Endometrial microvascular endothelial cells (primary cell): Measurements from ENCODE around the gene GALR1. TPM values are rescaled to one million over a fixed set of nuclear protein-coding genes. Genes with fewer than 3 reads are reported as not detected.
"Not testable (repeated sequence)": the region's sequence is repeated elsewhere in the genome, so short reads cannot be mapped to it uniquely, and the experiment has no call there.

Source experiments
- in situ Hi-C: cut with HindIII; loops from 2 replicates; pipeline ENCODE4 v1.10.0; 2017; ENCODE audit warnings: low sequenced_read_pairs, low pct_unique_long_range_greater_than_20kb; ENCODE audit errors: inconsistent ontology term
- total RNA-seq: library from RNA; depleted of rRNA; stranded (reverse); fragments of >200 nt; gene quantifications from one replicate; pipeline ENCODE4 v1.2.3, GENCODE V29; 2015; ENCODE audit errors: inconsistent ontology term

GALR1 gene
- total RNA-seq, 1 donor from 2014 or later = not detected

DNA sequence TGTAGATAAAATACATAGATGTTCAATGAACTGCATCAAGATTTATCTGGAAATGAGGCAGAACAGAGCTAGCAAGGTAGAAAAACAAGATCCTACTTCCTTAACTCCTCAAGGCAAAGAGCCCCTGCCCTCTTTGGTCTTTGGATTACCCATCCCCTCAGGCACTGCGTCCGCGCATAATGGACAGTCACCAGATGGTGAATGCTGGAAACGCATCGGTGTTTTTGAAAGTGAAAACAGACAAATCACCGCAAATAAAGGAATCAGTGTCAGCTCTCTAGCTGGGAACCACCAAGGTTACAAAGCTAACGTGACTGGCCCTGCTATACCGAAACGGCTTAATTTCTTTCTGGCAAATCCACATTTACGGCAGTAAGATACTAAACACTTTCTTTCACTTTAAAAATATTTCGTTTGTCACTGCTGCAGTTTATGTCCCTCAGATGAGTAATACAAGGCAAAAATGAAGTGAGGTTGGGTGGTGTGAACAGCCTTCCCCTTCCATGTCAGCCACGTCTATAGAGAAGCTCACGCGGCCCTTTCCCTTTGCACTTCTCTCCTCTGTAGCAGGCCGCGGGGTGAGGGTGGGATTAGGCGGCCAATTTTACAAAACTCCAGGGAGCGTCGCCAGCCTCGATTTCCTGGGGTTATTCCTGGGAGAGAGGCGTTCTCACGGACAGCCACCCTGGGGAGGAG is 627 bp upstream of the GALR1 start:
- in situ Hi-C loops = no loop called here

DNA sequence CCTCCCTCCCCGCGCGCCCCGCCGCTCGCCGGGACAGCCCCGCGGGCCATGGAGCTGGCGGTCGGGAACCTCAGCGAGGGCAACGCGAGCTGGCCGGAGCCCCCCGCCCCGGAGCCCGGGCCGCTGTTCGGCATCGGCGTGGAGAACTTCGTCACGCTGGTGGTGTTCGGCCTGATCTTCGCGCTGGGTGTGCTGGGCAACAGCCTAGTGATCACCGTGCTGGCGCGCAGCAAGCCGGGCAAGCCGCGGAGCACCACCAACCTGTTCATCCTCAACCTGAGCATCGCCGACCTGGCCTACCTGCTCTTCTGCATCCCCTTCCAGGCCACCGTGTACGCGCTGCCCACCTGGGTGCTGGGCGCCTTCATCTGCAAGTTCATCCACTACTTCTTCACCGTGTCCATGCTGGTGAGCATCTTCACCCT is 865 bp downstream of the GALR1 start:
- in situ Hi-C loops = no loop called here

DNA sequence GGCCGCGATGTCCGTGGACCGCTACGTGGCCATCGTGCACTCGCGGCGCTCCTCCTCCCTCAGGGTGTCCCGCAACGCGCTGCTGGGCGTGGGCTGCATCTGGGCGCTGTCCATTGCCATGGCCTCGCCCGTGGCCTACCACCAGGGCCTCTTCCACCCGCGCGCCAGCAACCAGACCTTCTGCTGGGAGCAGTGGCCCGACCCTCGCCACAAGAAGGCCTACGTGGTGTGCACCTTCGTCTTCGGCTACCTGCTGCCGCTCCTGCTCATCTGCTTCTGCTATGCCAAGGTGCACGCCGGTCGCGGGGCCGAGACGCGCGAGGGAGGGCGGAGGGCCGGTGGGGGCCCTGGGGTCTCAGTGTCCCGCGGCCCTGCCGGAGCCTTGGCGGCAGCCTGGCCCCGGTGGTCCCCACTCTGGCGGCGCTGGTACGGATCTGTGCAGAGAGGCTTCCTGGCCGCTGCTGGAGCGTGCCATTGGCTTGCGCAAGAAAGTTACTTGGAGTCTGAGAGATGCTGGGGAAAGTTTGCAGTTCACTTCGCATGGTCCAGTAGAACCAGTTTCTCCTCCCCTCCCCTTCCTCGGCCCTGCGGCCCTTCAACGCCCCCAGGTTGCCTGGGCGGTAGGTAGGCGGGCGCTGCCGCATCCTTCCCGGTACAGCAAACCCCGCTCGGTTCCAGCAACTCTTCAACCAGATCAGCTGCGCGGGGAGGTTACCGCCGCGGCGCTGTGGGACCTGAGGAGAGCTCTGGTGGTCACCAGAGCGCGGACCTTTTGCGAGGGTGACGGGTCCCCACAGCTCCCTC is 1.5 kb downstream of the GALR1 start:
- in situ Hi-C loops = no loop called here

DNA sequence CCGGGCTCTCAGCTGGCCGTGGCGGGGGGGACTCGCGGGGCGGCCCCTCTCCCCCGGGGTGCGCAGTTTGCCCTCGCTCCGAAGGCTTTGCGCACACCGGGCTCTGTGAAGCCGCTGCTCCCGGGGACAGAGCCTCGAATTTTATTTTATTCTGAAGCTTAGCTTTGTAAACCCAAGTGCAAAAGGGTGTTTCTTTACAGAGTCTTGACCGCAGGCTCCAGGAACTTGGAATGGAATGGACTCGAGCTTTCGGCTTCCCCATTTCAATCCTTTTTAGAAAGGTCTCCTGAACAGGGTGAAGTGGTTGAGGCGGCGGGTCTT is 2.0 kb downstream of the GALR1 start:
- in situ Hi-C loops = no loop called here

DNA sequence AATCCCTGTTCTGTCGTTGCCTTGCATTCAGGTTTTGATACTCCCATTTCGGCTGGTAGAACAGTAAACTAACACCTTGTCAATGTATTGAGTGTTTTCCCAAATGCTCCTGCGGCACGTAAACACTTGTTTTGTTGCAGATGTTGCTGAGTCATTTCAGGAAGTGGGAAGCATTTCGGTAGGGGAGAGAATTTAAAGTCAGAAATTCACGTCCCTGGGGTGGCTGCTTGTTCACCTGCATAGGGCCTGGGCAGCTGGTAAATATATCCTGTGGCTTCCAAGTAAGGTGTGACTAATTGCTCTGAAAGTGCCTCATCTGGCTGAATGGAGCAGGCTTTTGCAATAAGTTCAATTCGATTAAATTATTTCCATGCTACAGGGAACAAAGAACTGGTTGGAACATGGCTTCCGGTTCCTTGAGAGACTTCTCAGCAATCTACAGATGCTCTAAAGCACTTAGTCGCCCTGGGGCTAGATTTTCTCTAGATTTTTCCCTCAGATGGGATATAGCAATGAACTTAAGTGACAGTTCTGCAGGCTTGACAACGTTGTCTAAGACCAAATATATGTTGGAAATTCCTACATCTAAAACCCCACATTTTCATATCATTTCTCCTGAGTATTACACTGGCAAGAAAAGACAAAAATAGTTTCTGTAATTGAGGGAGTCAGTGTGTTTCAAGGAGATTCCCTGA is 5.2 kb downstream of the GALR1 start:
- in situ Hi-C loops = no loop called here

DNA sequence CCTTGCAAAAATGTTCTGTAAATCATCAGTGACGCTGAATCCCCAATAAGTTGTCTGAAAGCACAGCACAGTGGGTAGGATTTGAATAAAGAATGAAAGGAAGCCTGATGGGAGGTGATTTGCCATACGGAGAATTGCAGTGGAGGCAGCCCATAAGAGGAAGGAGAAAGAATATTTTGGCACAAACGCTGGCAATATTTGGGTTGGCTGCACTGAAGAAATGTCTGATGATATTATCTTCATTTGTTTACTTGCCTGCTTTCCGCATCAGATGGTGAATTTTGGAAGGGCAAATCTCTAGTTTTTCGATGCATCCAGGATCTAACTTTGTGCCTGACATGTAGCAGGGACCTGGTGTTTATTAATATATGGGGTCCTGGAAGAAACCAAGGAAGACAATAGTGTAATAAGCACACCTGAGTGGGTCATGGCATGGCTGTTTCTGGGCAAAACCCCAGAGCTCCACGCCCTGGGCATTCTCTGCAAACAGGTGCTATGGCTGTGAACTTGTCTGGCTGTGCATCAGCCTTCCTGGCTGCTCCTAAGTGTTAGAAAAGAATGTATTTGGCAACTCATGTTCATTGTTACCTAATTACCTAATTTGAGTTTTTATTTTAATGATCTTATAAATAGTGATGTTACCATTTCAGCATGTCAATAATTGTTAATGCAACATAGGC is 5.9 kb downstream of the GALR1 start:
- in situ Hi-C loops = no loop called here

DNA sequence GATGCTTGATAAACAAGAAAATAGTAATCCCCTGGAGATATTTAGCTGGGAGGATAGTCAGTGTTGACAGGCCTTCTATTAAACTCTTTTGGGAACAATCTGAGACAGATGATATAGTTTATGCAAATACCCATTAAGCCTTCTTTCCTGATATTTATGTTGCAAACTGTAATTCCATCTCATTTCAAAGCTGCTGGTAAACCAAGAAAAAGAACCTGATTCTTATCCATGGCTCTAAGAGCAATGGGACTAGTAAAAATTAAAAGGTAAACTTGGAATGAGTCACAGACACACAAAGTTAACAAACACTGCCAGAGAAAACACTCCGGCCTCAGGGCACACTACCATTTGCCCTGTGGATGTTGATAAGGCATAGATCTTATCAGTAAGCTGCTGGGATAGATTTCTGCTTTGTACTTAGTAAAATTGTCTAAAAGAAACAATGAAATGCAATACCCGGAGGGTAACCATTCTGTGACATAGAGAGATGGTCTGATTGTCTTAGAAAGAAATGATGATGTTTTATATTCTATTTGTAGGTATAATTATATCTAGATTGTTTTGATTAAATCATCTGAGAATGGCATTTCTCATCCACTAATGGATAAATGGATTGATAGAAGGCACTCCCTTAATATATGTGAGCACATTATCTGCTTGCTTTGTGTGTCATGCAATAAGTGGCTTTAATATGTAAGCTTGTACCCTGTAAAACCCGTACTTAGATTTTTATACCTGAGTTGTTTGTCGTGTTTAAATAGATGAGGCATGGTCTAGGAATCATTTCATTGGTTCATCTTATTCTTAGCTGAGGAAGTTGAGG is 13.2 kb downstream of the GALR1 start:
- in situ Hi-C loops = no loop called here

DNA sequence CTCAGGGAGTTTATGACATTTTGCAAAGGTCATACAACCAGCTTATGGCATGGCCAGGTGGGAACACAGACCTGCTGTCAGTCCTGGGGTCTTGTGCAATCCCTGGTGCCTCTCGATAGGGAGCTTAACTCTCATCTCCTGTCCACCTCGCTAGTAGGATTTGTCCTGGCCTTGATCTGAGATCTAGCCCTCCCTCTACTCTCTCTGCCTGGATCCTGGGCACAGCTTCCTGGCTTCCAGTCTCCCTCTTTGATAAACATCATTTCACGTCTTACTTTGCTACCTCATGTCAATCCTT is 13.8 kb downstream of the GALR1 start:
- in situ Hi-C loops = no loop called here

DNA sequence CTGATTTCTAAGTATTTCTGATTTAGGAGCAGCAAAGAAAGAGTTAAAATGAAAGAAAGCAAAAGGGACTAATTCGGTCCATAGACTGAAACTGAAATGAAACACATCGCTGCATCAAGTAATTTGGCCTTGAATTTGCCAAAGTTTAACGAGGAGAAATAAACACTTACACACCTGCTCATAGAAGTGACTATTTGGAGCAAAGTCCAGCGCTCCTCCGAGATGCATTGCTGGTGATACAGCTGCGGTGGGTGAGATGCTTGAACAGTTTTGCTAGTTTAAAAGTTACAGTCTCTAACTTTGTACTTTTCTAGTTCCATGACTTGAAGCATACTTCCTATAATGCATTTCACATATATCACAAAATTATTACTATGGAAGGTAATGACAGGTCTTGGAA is 18.3 kb downstream of the GALR1 start:
- in situ Hi-C loops = no loop called here

DNA sequence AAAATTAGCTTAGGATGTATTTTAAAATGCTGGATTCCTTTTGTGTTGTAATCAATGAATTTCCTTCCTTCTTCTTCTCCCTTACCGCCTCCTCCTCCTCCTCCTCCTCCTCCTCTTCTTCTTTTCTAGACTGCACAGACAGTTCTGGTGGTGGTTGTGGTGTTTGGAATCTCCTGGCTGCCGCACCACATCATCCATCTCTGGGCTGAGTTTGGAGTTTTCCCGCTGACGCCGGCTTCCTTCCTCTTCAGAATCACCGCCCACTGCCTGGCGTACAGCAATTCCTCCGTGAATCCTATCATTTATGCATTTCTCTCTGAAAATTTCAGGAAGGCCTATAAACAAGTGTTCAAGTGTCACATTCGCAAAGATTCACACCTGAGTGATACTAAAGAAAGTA is 18.8 kb downstream of the GALR1 start:
- in situ Hi-C loops = no loop called here

DNA sequence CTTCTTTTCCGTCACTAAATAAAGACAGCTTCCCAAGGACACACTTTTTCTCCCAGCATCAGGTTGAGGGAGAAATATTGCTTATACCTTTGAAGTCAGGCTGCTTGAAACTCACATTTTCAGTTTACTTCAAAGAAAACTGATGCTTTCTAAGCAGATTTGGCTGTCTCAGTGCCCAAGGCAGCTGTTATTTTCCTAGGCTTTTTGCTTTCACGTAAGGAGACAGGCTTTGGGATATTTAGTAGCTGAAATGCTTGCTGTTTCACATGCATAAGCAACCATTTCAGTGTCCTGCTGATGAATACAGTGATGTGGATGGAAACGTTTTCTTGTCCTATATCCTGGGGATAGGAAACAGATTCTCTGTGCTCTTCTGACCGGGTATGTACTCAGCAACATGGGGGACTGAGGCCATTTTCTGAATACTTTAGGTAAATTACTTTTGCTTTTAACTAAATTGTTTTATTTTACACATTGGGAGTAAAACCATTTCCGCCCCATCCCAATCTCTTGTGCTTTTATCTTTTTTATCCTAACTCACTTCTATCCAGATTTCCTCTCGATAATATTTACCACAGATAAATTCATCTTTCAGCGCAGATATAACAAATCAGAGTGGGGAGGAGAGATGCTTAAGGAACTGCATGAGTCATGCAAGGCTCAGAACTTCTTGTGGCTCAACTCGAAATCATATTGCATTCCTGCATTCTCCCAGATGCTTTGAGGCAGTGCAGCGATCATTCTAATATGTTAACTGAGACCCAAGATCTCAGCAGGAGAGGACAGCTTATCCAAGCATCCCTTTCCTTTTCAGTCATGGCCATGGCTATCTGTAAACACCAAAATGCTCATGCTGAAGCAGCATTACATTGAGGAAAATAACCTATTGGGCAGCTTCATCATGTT is 22.2 kb downstream of the GALR1 start:
- in situ Hi-C loops = no loop called here

DNA sequence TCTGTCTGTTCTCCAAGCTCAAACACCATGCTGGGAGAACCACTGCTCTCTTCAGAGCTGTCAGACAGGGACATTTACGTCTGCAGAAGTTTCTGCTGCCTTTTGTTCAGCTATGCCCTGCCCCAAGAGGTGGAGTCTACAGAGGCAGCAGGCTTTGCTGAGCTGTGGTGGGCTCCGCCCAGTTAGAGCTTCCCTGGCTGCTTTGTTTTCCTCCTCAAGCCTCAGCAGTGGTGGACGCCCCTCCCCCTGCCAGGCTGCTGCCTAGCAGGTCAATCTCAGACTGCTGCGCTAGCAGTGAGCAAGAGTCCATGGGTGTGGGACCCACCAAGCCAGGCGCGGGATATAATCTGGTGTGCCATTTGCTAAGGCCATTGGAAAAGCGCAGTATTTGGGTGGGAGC is 41.2 kb downstream of the GALR1 start:
- in situ Hi-C loops = not testable (repeated sequence)

DNA sequence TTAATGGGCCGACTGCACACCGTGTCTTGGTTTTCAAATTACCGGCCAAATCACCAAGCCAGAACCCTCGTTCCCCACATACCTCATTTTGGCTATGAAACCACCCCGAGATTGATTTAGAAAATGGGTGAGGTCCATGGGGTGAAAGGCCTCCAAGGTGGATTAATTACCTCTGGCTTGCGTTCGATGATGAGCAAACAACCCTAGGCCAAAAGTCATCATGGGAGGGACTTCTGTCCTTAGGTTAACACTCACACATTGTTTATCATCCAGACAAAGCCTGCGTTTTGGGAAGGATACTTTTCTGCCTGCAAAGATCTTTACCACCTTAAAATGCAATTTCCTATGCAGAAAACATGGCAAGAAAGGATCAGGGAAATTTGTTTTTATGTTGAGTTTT is 48.5 kb downstream of the GALR1 start:
- in situ Hi-C loops = no loop called here

DNA sequence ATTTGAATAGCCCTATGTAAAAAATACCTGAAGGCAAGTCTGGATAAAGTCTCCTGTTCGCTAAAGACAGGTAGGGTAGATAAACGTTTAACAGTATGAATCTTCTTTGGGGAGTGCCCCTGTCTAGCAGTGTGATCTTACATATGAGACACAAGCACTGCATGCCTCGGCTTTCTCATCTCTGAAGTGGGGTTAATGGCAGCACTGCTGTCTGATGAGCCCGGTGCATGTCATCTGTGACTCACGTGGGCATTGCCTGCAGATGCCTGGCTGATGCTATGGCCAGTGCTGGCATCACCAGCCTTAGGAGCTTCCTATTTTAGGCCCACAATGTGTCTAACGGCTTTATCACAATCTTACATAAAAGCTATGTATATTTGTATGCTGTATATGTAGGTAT is 50.1 kb downstream of the GALR1 start:
- in situ Hi-C loops = no loop called here

DNA sequence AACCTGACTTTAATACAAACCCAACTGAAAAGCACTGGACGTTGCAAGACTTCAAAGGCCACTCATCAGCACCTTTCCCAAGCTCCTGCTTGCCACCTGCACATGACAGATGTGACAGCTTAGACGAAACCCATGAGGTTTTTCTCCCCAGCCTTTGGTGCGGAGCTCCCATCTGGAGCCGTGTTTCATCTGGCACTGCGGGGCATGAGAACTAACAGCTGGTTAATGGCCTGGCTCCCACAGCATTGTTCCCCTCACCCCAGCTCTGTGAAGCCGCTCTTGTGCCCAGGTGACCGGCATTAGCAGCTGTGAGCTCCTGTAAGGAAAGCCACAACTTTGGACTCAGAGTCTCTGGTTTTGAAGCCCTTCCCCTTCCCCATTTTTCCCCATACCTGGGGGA is 50.9 kb downstream of the GALR1 start:
- in situ Hi-C loops = no loop called here

DNA sequence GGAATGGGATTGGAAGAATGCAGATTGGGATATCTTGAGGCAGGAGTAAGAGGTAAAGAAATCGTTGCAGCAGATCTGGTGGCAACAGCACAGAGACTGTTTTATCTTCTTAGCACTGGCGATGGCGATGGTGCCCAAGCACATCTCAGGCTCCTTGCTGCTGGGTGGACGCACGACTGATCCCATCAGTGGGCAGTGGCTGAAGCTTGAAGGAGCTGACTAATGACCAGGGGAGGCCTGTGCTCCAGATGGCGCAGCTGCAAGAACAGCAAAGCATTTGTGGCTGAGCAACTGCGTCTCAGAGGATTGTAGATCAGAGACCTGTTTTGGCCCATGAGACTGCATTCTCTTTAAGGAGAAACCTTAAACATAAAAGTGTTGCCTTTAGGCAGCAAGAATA is 54.6 kb downstream of the GALR1 start:
- in situ Hi-C loops = no loop called here

DNA sequence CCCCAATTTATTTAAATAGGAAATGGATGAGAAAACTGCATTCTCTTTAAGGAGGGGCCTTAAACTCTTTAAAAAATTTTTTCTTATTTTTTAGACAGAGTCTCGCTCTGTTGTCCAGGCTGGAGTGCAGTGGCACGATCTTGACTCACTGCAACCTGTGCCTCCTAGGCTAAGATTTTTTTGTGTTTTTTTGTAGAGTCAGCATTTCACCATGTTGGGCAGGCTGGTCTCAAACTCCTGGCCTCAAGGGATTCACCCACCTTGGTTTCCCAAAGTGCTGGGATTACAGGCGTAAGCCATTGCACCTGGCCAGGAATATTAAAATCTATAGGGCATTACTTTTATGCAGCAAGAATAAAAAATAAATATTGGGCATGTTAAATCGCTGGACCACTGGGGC is 56.0 kb downstream of the GALR1 start:
- in situ Hi-C loops = no loop called here

DNA sequence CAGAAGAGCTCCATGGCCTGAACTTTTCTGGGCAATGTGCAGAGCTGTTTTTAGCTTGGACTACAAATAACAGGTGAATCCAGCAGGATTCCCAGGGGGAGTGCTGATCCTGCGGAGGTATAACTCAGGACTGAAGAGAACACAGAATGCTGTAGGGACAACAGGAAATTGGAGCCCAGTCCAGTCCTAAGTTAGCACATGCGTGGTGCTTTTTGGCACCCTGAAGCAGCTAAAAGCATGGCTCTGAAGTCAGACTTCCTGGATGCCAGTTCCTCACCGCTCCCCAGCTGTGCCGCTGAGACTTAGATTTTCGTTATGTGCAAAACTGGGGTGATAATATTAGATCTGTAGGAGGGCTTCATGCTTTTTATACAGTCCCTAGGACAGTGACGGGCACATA is 58.6 kb downstream of the GALR1 start:
- in situ Hi-C loops = no loop called here
